Uterus (tissue), 4 donors: ENCODE measurements around the gene PCNX3. TPM values are rescaled to one million over a fixed set of nuclear protein-coding genes. Genes with fewer than 3 reads are reported as not detected.
"Not testable (repeated sequence)": the region's sequence is repeated elsewhere in the genome, so short reads cannot be mapped to it uniquely, and the experiment has no call there.

ENCODE experiments used
- DNase-seq, 2 donors: peaks; one replicate each; pipeline ENCODE4 v3.0.0-alpha.2; 2019 to 2020
- H3K27ac ChIP-seq, 2 donors: fragments of 200-600 bp; sonication (generic); 1 replicate in 1 of 2; 2 replicates in 1 of 2; pipeline ENCODE4 v1.5.1; 2016 to 2018
- H3K27me3 ChIP-seq, 2 donors: fragments of 200-600 bp; sonication (generic); one replicate each; pipeline ENCODE4 v1.5.1; 2018 to 2019; ENCODE audit warnings: control low read depth in 1 of 2
- H3K36me3 ChIP-seq, 2 donors: fragments of 200-600 bp; sonication (generic); one replicate each; pipeline ENCODE4 v1.5.1; 2019; ENCODE audit warnings: control low read depth in 1 of 2
- H3K4me1 ChIP-seq, 2 donors: fragments of 200-600 bp; sonication (generic); one replicate each; pipeline ENCODE4 v1.5.1; 2018 to 2019; ENCODE audit warnings: control low read depth in 1 of 2
- H3K4me3 ChIP-seq, 2 donors: fragments of 200-600 bp; sonication (generic); 1 replicate in 1 of 2; 2 replicates in 1 of 2; pipeline ENCODE4 v1.5.1; 2018 to 2019; ENCODE audit warnings: mild to moderate bottlenecking in 1 of 2
- H3K9me3 ChIP-seq, 2 donors: fragments of 200-600 bp; sonication (generic); one replicate each; pipeline ENCODE4 v1.5.1; 2019; ENCODE audit warnings: control low read depth in 1 of 2
- POLR2A ChIP-seq, 2 donors: fragments of 450-650 bp; IDR thresholded peaks; one replicate each; pipeline ENCODE4 v1.6.1; 2016; ENCODE audit warnings: antibody characterized with exemption in 2 of 2, mild to moderate bottlenecking in 1 of 2, moderate library complexity in 1 of 2
- intact Hi-C: fragments of 100-400 bp; cut with DNase I; formaldehyde crosslinking; loops from one replicate; pipeline ENCODE4 v1.15.1; 2023; ENCODE audit warnings: low total_unique reads
- total RNA-seq, 4 donors: library from RNA; depleted of rRNA in 3 of 4; stranded (reverse); fragments of >200 nt in 3 of 4; gene quantifications; one replicate each; pipeline versions ENCODE4 v1.1.0 to v1.2.4, GENCODE V29; 2014 to 2023
- TF ChIP-seq, protein P1 (sequence below), 4 experiments: fragments of 200-600 bp in 2 of 4; fragments of 450-650 bp in 2 of 4; sonication (generic) in 2 of 4; IDR thresholded peaks; one replicate each; pipeline ENCODE4 v1.5.1; 2016 to 2019; ENCODE audit warnings: antibody characterized with exemption in 4 of 4, mild to moderate bottlenecking in 2 of 4, moderate library complexity in 1 of 4
- donor health status: DM: yes; HTN: yes; CAD: no.

PCNX3 gene
- total RNA-seq, 4 donors from 2014 or later, result 6.8 to 47.4 (median 24.6) TPM

GRCh38 chr11:65637794-65638419 is 22.3 kb downstream of the PCNX3 start, which contains the start of gene SIPA1:
Gene SIPA1, plus strand, starts transcription at chr11:65638101. Its CDS starts 2,821 bp downstream, at chr11:65640922.
- Histone ChIP-seq H3K4me1 (peaks cover 0 to 15% of the 10 kb centered on the region in 2 donors), H3K36me3 (no peaks in the 10 kb centered on the region), H3K27ac (peak within 1 kb of the TSS; percentile 81 to 84), H3K4me3 (peak within 1 kb of the TSS; percentile 53 to 60), H3K9me3 (no peaks in the 10 kb centered on the region), H3K27me3 (no peaks in the 10 kb centered on the region)
- intact Hi-C loops, result loop anchor here (10.0 kb wide), 1 partner anchor 177 kb away; no protein-coding TSS in a partner anchor
- DNase-seq, result peak; percentile 78 to 83
- TF ChIP-seq POLR2A (IDR thresholded peaks at IDR 0.05), result peak; percentile 71 to 77
- TF ChIP-seq, protein P1, sequence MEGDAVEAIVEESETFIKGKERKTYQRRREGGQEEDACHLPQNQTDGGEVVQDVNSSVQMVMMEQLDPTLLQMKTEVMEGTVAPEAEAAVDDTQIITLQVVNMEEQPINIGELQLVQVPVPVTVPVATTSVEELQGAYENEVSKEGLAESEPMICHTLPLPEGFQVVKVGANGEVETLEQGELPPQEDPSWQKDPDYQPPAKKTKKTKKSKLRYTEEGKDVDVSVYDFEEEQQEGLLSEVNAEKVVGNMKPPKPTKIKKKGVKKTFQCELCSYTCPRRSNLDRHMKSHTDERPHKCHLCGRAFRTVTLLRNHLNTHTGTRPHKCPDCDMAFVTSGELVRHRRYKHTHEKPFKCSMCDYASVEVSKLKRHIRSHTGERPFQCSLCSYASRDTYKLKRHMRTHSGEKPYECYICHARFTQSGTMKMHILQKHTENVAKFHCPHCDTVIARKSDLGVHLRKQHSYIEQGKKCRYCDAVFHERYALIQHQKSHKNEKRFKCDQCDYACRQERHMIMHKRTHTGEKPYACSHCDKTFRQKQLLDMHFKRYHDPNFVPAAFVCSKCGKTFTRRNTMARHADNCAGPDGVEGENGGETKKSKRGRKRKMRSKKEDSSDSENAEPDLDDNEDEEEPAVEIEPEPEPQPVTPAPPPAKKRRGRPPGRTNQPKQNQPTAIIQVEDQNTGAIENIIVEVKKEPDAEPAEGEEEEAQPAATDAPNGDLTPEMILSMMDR (IDR thresholded peaks at IDR 0.05), result peak in 3 of 4 experiments; percentile 27 to 59 (median 39)

DNA sequence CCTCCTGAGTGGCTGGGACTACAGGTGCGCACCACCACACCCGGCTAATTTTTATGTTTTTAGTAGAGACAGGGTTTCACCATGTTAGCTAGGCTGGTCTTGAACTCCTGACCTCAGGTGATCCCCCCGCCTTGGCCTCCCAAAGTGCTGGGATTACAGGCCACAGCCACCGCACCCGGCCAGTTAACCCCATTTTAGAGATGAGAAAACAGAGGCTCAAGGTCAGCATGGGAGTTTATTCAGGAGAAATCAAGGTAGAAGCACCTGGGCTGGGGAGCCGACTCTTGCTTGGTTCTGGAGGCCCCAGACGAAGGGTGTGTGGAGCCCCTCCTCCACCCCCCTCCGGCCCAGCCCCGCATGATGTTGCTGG is 23.6 kb downstream of the PCNX3 start:
- DNase-seq, H3K27me3 ChIP-seq, H3K9me3 ChIP-seq, H3K36me3 ChIP-seq: not testable (repeated sequence)
- peaks cover 0 to 15% of the 10 kb centered on the region in 2 donors for H3K4me1 ChIP-seq
- intact Hi-C loops, result loop anchor here (10.0 kb wide), 1 partner anchor 176 kb away; no protein-coding TSS in a partner anchor
- peak overlapping the region; percentile 81 to 84 for H3K27ac ChIP-seq
- peak overlapping the region in 1 of 2 donors; percentile 60 for H3K4me3 ChIP-seq

DNA sequence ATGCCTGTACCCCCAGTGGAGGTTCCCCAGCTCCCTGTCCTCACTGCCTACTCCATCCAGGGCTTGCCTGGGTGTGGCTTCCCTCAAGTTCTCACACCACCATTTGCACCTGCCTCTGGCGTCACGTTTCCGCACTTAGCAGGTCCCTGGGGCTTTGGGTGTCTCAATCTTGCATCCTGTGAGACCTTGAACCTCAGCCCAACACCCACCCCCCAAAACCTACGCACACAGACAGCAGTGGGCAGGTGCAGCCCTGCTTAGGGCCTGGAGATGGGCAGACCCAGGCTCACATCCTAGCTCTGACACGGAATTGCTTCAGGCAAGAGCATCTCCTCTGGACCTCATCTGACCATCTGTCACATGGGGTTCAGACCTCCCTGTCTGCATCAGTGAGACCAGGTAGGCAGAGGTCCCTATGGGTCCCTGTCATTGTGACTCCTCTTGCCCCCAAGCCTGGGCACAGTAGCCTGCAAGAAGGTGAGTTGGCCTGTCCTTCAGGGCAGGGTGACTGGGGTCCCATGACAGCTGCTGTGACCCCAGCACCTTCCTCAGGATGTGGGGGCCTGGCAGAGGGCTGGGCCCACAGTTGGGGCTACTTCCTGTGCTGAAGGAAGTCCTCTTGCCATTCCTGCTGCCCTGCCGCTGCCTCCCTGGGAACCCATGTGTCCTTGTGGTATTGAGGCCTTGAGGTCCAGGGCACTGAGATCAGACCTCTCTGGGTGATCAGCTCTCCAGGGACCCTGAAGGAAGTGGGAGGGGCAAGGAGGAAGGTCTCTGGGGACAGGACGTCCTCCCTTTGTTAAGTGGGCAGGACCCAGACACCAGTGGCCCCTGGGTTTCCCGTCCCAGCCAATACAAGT is 24.3 kb downstream of the PCNX3 start:
- Histone ChIP-seq H3K27ac (peak overlapping the region; percentile 40 to 81), H3K4me1 (peaks cover 0 to 15% of the 10 kb centered on the region in 2 donors), H3K36me3 (no peaks in the 10 kb centered on the region), H3K4me3 (no peak overlapping the region), H3K27me3 (no peaks in the 10 kb centered on the region), H3K9me3 (no peaks in the 10 kb centered on the region)
- intact Hi-C loops, result loop anchor here (10.0 kb wide), 1 partner anchor 175 kb away; no protein-coding TSS in a partner anchor
- TF ChIP-seq, protein P1 (IDR thresholded peaks at IDR 0.05), result no peak
- TF ChIP-seq POLR2A (IDR thresholded peaks at IDR 0.05), result no peak
- no peak for DNase-seq

DNA sequence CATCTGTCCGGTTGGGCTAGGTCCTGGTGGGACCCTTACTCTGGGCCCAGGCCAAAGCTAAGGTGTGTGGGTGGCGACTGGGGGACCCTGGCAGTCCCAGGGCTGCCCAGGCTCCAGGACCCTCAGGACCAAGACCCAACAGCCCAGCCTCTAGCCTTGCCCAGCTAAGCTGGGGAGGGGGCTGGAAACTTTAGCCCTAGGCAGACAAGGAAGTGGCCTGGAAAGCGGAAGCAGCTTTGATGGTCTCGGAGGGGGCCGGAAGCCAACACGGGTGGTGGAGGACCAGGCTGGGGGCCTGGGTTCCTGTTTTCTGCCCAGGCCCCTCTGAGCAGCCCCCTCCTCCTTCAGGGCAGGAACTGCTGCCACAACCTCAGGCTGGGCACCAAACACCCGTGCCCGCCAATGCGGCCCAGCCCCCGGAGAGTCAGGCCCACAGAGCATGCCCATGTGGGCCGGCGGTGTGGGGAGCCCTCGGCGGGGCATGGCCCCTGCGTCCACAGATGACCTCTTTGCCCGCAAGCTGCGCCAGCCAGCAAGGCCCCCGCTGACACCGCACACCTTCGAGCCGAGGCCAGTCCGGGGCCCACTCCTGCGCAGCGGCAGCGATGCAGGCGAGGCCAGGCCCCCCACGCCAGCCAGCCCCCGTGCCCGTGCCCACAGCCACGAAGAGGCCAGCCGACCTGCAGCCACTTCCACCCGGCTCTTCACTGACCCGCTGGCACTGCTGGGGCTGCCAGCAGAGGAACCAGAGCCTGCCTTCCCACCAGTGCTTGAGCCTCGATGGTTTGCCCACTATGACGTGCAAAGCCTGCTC is 25.1 kb downstream of the PCNX3 start:
- H3K4me3 ChIP-seq, result no peak overlapping the region
- no peak for DNase-seq
- H3K36me3 ChIP-seq, result no peaks in the 10 kb centered on the region
- no peaks in the 10 kb centered on the region for H3K27me3 ChIP-seq
- intact Hi-C loops, result no loop called here
- no peak for TF ChIP-seq POLR2A (IDR thresholded peaks at IDR 0.05)
- TF ChIP-seq, protein P1 (IDR thresholded peaks at IDR 0.05), result no peak
- no peaks in the 10 kb centered on the region for H3K9me3 ChIP-seq
- peak overlapping the region; percentile 40 to 53 for H3K27ac ChIP-seq
- peaks cover 0 to 15% of the 10 kb centered on the region in 2 donors for H3K4me1 ChIP-seq

- H3K36me3 ChIP-seq, result no peaks in the 10 kb centered on the region
- no peak overlapping the region for H3K27ac ChIP-seq
- H3K9me3 ChIP-seq, result no peaks in the 10 kb centered on the region
- peaks cover 0 to 15% of the 10 kb centered on the region in 2 donors for H3K4me1 ChIP-seq
- no peak overlapping the region for H3K4me3 ChIP-seq
- no peak for DNase-seq
- intact Hi-C loops, result no loop called here
- TF ChIP-seq, protein P1 (IDR thresholded peaks at IDR 0.05), result no peak
- TF ChIP-seq POLR2A (IDR thresholded peaks at IDR 0.05), result no peak
- no peaks in the 10 kb centered on the region for H3K27me3 ChIP-seq
Measured at GRCh38 chr11:65641297-65642013, 25.9 kb downstream of the PCNX3 start.
